HUES48 (cell line): Measurements from ENCODE around the gene SLC6A6.
"Not testable (repeated sequence)": the region's sequence is repeated elsewhere in the genome, so short reads cannot be mapped to it uniquely, and the experiment has no call there.

Source experiments
- H3K27ac ChIP-seq: one replicate; pipeline ENCODE4 v1.7.0; 2013; ENCODE audit warnings: low read depth, low read length, inconsistent platforms
- H3K27me3 ChIP-seq: 2 replicates; pipeline ENCODE4 v1.6.1; 2013; ENCODE audit warnings: mild to moderate bottlenecking, low read length; ENCODE audit not compliant: control insufficient read depth, insufficient read depth
- H3K36me3 ChIP-seq: 2 replicates; pipeline ENCODE4 v1.6.1; 2013; ENCODE audit warnings: low read length; ENCODE audit not compliant: control insufficient read depth, insufficient read depth
- H3K4me1 ChIP-seq: 2 replicates; pipeline ENCODE4 v1.6.1; 2013; ENCODE audit warnings: mild to moderate bottlenecking, low read length; ENCODE audit not compliant: control insufficient read depth, insufficient read depth
- H3K4me3 ChIP-seq: 2 replicates; pipeline ENCODE4 v1.5.1; 2013; ENCODE audit warnings: mild to moderate bottlenecking, low read depth, low read length
- H3K9ac ChIP-seq: 2 replicates; pipeline ENCODE4 v1.6.1; 2013; ENCODE audit warnings: mild to moderate bottlenecking, low read depth, low read length, moderate library complexity
- H3K9me3 ChIP-seq: 2 replicates; pipeline ENCODE4 v1.6.1; 2013; ENCODE audit warnings: low read length; ENCODE audit not compliant: control insufficient read depth, insufficient read depth

SLC6A6 gene

GRCh38 chr3:14401692-14402303, 608 bp upstream of the SLC6A6 start:
- peak overlapping the region; percentile 79 for H3K4me3 ChIP-seq
- peaks cover 7% of the 10 kb centered on the region; the same call in 1 of the 2 replicates for H3K36me3 ChIP-seq
- H3K9me3 ChIP-seq = no peaks in the 10 kb centered on the region
- H3K4me1 ChIP-seq = peaks cover 14% of the 10 kb centered on the region
- H3K9ac ChIP-seq = peak overlapping the region; percentile 53
- H3K27me3 ChIP-seq = no peaks in the 10 kb centered on the region
- peak overlapping the region; percentile 79 for H3K27ac ChIP-seq

GRCh38 chr3:14403619-14404155, 1.3 kb downstream of the SLC6A6 start:
- Histone ChIP-seq H3K36me3 (peaks cover 8% of the 10 kb centered on the region; the same call in 1 of the 2 replicates), H3K4me1 (peaks cover 14% of the 10 kb centered on the region), H3K27me3 (no peaks in the 10 kb centered on the region), H3K9me3 (no peaks in the 10 kb centered on the region), H3K4me3 (peak overlapping the region; percentile 79), H3K9ac (peak overlapping the region; percentile 86), H3K27ac (no peak overlapping the region)

- Histone ChIP-seq H3K36me3 (peaks cover 8% of the 10 kb centered on the region; the same call in 1 of the 2 replicates), H3K9me3 (no peaks in the 10 kb centered on the region), H3K27me3 (no peaks in the 10 kb centered on the region), H3K27ac (no peak overlapping the region), H3K9ac (no peak overlapping the region), H3K4me1 (peaks cover 14% of the 10 kb centered on the region), H3K4me3 (peak overlapping the region; percentile 79)
These were observed 1.8 kb downstream of the SLC6A6 start for GRCh38 chr3:14404186-14404585.

- H3K4me1 ChIP-seq = peaks cover 14% of the 10 kb centered on the region
- H3K27ac ChIP-seq = no peak overlapping the region
- no peak overlapping the region for H3K9ac ChIP-seq
- H3K9me3 ChIP-seq = no peaks in the 10 kb centered on the region
- no peaks in the 10 kb centered on the region for H3K27me3 ChIP-seq
- peaks cover 8% of the 10 kb centered on the region; the same call in 1 of the 2 replicates for H3K36me3 ChIP-seq
- H3K4me3 ChIP-seq = peak overlapping the region; percentile 79
These were observed 2.4 kb downstream of the SLC6A6 start for GRCh38 chr3:14404631-14405359.

GRCh38 chr3:14405360-14406238, 3.2 kb downstream of the SLC6A6 start:
- Histone ChIP-seq H3K4me1 (peaks cover 14% of the 10 kb centered on the region), H3K27ac (no peak overlapping the region), H3K4me3 (no peak overlapping the region), H3K27me3 (no peaks in the 10 kb centered on the region), H3K9ac (no peak overlapping the region), H3K36me3 (peaks cover 13% of the 10 kb centered on the region), H3K9me3 (no peaks in the 10 kb centered on the region)

- Histone ChIP-seq H3K4me3 (no peak overlapping the region), H3K36me3 (peaks cover 20% of the 10 kb centered on the region), H3K9me3 (no peaks in the 10 kb centered on the region), H3K9ac (no peak overlapping the region), H3K27ac (no peak overlapping the region), H3K27me3 (no peaks in the 10 kb centered on the region), H3K4me1 (peaks cover 14% of the 10 kb centered on the region)
These were observed 3.9 kb downstream of the SLC6A6 start for GRCh38 chr3:14406336-14406735.

GRCh38 chr3:14406766-14407165, 4.4 kb downstream of the SLC6A6 start:
- Histone ChIP-seq H3K4me1 (peaks cover 16% of the 10 kb centered on the region), H3K9ac (no peak overlapping the region), H3K9me3 (no peaks in the 10 kb centered on the region), H3K27me3 (no peaks in the 10 kb centered on the region), H3K36me3 (peaks cover 22% of the 10 kb centered on the region), H3K4me3 (no peak overlapping the region), H3K27ac (no peak overlapping the region)

GRCh38 chr3:14407203-14407602, 4.8 kb downstream of the SLC6A6 start:
- Histone ChIP-seq H3K36me3 (peaks cover 22% of the 10 kb centered on the region), H3K27me3 (no peaks in the 10 kb centered on the region), H3K9me3 (no peaks in the 10 kb centered on the region), H3K27ac (no peak overlapping the region), H3K4me3 (no peak overlapping the region), H3K9ac (no peak overlapping the region), H3K4me1 (peaks cover 17% of the 10 kb centered on the region)

- not testable (repeated sequence) for H3K9me3 ChIP-seq, H3K4me3 ChIP-seq, H3K27ac ChIP-seq, H3K27me3 ChIP-seq, H3K9ac ChIP-seq
- Histone ChIP-seq H3K36me3 (peaks cover 22% of the 10 kb centered on the region), H3K4me1 (peaks cover 32% of the 10 kb centered on the region)
These were observed 7.3 kb downstream of the SLC6A6 start for GRCh38 chr3:14409779-14410063.

GRCh38 chr3:14410106-14410502, 7.7 kb downstream of the SLC6A6 start:
- H3K4me3 ChIP-seq = no peak overlapping the region
- peaks cover 29% of the 10 kb centered on the region for H3K4me1 ChIP-seq
- no peak overlapping the region for H3K9ac ChIP-seq
- H3K27ac ChIP-seq = no peak overlapping the region
- peaks cover 22% of the 10 kb centered on the region for H3K36me3 ChIP-seq
- no peaks in the 10 kb centered on the region for H3K27me3 ChIP-seq
- no peaks in the 10 kb centered on the region for H3K9me3 ChIP-seq
